ENCODE measurements around the gene MRPL2.
"Not testable (repeated sequence)": the region's sequence is repeated elsewhere in the genome, so short reads cannot be mapped to it uniquely, and the experiment has no call there.

MRPL2 gene

GRCh38 chr6:43088654-43089056 lies 29.4 kb upstream of the MRPL2 start:
- Histone ChIP-seq H3K79me2 (ENCODE audit: control insufficient read depth, insufficient read depth, low read length) (peaks cover 79% of the 10 kb centered on the region), H3K4me2 (ENCODE audit: low read length) (no peak overlapping the region), H3K9ac (ENCODE audit: low read length) (no peak overlapping the region), H3K56ac (ENCODE audit: low read length) (no peak overlapping the region), H3K27ac (ENCODE audit: low read depth, low read length) (peak overlapping the region; percentile 26), H3K79me1 (ENCODE audit: low read length) (peaks cover 16% of the 10 kb centered on the region), H4K8ac (ENCODE audit: low read depth, low read length) (no peak overlapping the region), H3K23ac (ENCODE audit: low read length) (no peak overlapping the region), H2BK120ac (ENCODE audit: low read depth, low read length) (no peak overlapping the region), H3K4ac (ENCODE audit: low read depth, low read length) (no peak overlapping the region), H3K27me3 (ENCODE audit: insufficient read depth, low read length, poor library complexity) (no peaks in the 10 kb centered on the region), H3K18ac (ENCODE audit: low read length) (no peak overlapping the region), H3K36me3 (ENCODE audit: control insufficient read depth, insufficient read depth, low read length) (no peaks in the 10 kb centered on the region), H2AK5ac (ENCODE audit: low read length) (no peak overlapping the region), H2BK15ac (replicated peaks; ENCODE audit: low read depth) (no peak overlapping the region), H2BK5ac (ENCODE audit: low read length) (no peak overlapping the region), H4K5ac (ENCODE audit: low read length) (no peak overlapping the region), H3K4me1 (ENCODE audit: control insufficient read depth, low read depth, low read length) (peaks cover 18% of the 10 kb centered on the region), H3K4me3 (ENCODE audit: low read length) (no peak overlapping the region)
- peak; percentile 80 for DNase-seq
- WGBS (ENCODE audit: extremely low coverage, insufficient coverage, low lambda C conversion rate), result no CpG with 5 or more reads among the region's 4 CpGs

GRCh38 chr6:43086022-43086658 lies 26.9 kb upstream of the MRPL2 start:
- Histone ChIP-seq H3K56ac (ENCODE audit: low read length) (no peak overlapping the region), H2AK5ac (ENCODE audit: low read length) (no peak overlapping the region), H4K8ac (ENCODE audit: low read depth, low read length) (no peak overlapping the region), H3K4me3 (ENCODE audit: low read length) (no peak overlapping the region), H3K18ac (ENCODE audit: low read length) (no peak overlapping the region), H3K27ac (ENCODE audit: low read depth, low read length) (no peak overlapping the region), H3K4me1 (ENCODE audit: control insufficient read depth, low read depth, low read length) (peaks cover 12% of the 10 kb centered on the region), H4K5ac (ENCODE audit: low read length) (no peak overlapping the region), H3K79me2 (ENCODE audit: control insufficient read depth, insufficient read depth, low read length) (peaks cover 81% of the 10 kb centered on the region), H3K36me3 (ENCODE audit: control insufficient read depth, insufficient read depth, low read length) (no peaks in the 10 kb centered on the region), H3K4ac (ENCODE audit: low read depth, low read length) (no peak overlapping the region), H3K4me2 (ENCODE audit: low read length) (no peak overlapping the region), H3K23ac (ENCODE audit: low read length) (no peak overlapping the region), H3K27me3 (ENCODE audit: insufficient read depth, low read length, poor library complexity) (no peaks in the 10 kb centered on the region), H2BK5ac (ENCODE audit: low read length) (no peak overlapping the region), H3K79me1 (ENCODE audit: low read length) (peaks cover 21% of the 10 kb centered on the region), H3K9ac (ENCODE audit: low read length) (no peak overlapping the region), H2BK15ac (replicated peaks; ENCODE audit: low read depth) (no peak overlapping the region), H2BK120ac (ENCODE audit: low read depth, low read length) (no peak overlapping the region)
- DNase-seq, result no peak
- WGBS (ENCODE audit: extremely low coverage, insufficient coverage, low lambda C conversion rate), result no CpG with 5 or more reads among the region's 8 CpGs

GRCh38 chr6:43082806-43083655 lies 23.8 kb upstream of the MRPL2 start:
- H3K36me3 ChIP-seq (ENCODE audit: control insufficient read depth, insufficient read depth, low read length), result no peaks in the 10 kb centered on the region
- H2AK5ac ChIP-seq (ENCODE audit: low read length), result no peak overlapping the region
- H3K27me3 ChIP-seq (ENCODE audit: insufficient read depth, low read length, poor library complexity), result no peaks in the 10 kb centered on the region
- no peak overlapping the region for H3K23ac ChIP-seq (ENCODE audit: low read length)
- peak overlapping the region; percentile 8 for H3K9ac ChIP-seq (ENCODE audit: low read length)
- no peak overlapping the region for H3K4ac ChIP-seq (ENCODE audit: low read depth, low read length)
- H3K79me2 ChIP-seq (ENCODE audit: control insufficient read depth, insufficient read depth, low read length), result peaks cover 87% of the 10 kb centered on the region
- no peak overlapping the region for H2BK15ac ChIP-seq (replicated peaks; ENCODE audit: low read depth)
- H3K4me1 ChIP-seq (ENCODE audit: control insufficient read depth, low read depth, low read length), result peaks cover 8% of the 10 kb centered on the region
- H4K5ac ChIP-seq (ENCODE audit: low read length), result no peak overlapping the region
- no peak overlapping the region for H3K56ac ChIP-seq (ENCODE audit: low read length)
- H3K79me1 ChIP-seq (ENCODE audit: low read length), result peaks cover 24% of the 10 kb centered on the region
- no peak overlapping the region for H2BK120ac ChIP-seq (ENCODE audit: low read depth, low read length)
- H4K8ac ChIP-seq (ENCODE audit: low read depth, low read length), result no peak overlapping the region
- WGBS (ENCODE audit: extremely low coverage, insufficient coverage, low lambda C conversion rate), result no CpG with 5 or more reads among the region's 13 CpGs
- H3K27ac ChIP-seq (ENCODE audit: low read depth, low read length), result no peak overlapping the region
- no peak overlapping the region for H3K4me3 ChIP-seq (ENCODE audit: low read length)
- H3K4me2 ChIP-seq (ENCODE audit: low read length), result no peak overlapping the region
- no peak overlapping the region for H3K18ac ChIP-seq (ENCODE audit: low read length)
- DNase-seq, result peak; percentile 53
- H2BK5ac ChIP-seq (ENCODE audit: low read length), result no peak overlapping the region

- not testable (repeated sequence) for H3K23ac ChIP-seq (ENCODE audit: low read length); H3K4me2 ChIP-seq (ENCODE audit: low read length); H3K18ac ChIP-seq (ENCODE audit: low read length); H3K9ac ChIP-seq (ENCODE audit: low read length); H2AK5ac ChIP-seq (ENCODE audit: low read length); H3K4me3 ChIP-seq (ENCODE audit: low read length); H3K27me3 ChIP-seq (ENCODE audit: insufficient read depth, low read length, poor library complexity); H3K27ac ChIP-seq (ENCODE audit: low read depth, low read length); H2BK15ac ChIP-seq (replicated peaks; ENCODE audit: low read depth); H3K56ac ChIP-seq (ENCODE audit: low read length); H4K8ac ChIP-seq (ENCODE audit: low read depth, low read length); DNase-seq; H3K36me3 ChIP-seq (ENCODE audit: control insufficient read depth, insufficient read depth, low read length); H3K4ac ChIP-seq (ENCODE audit: low read depth, low read length); H2BK5ac ChIP-seq (ENCODE audit: low read length); H4K5ac ChIP-seq (ENCODE audit: low read length); H2BK120ac ChIP-seq (ENCODE audit: low read depth, low read length)
- WGBS (ENCODE audit: extremely low coverage, insufficient coverage, low lambda C conversion rate), result no CpG with 5 or more reads among the region's 9 CpGs
- Histone ChIP-seq H3K79me1 (ENCODE audit: low read length) (peaks cover 24% of the 10 kb centered on the region), H3K79me2 (ENCODE audit: control insufficient read depth, insufficient read depth, low read length) (peaks cover 87% of the 10 kb centered on the region), H3K4me1 (ENCODE audit: control insufficient read depth, low read depth, low read length) (peaks cover 14% of the 10 kb centered on the region)
Measured at GRCh38 chr6:43081922-43082321, 22.7 kb upstream of the MRPL2 start.

- no peak for DNase-seq
- Histone ChIP-seq H3K4me2 (ENCODE audit: low read length) (no peak overlapping the region), H2BK120ac (ENCODE audit: low read depth, low read length) (no peak overlapping the region), H3K36me3 (ENCODE audit: control insufficient read depth, insufficient read depth, low read length) (no peaks in the 10 kb centered on the region), H3K79me2 (ENCODE audit: control insufficient read depth, insufficient read depth, low read length) (peaks cover 85% of the 10 kb centered on the region), H3K4me1 (ENCODE audit: control insufficient read depth, low read depth, low read length) (peaks cover 14% of the 10 kb centered on the region), H2AK5ac (ENCODE audit: low read length) (no peak overlapping the region), H2BK15ac (replicated peaks; ENCODE audit: low read depth) (no peak overlapping the region), H3K4ac (ENCODE audit: low read depth, low read length) (no peak overlapping the region), H3K27me3 (ENCODE audit: insufficient read depth, low read length, poor library complexity) (no peaks in the 10 kb centered on the region), H3K9ac (ENCODE audit: low read length) (no peak overlapping the region), H2BK5ac (ENCODE audit: low read length) (no peak overlapping the region), H4K5ac (ENCODE audit: low read length) (no peak overlapping the region), H4K8ac (ENCODE audit: low read depth, low read length) (no peak overlapping the region), H3K18ac (ENCODE audit: low read length) (no peak overlapping the region), H3K79me1 (ENCODE audit: low read length) (peaks cover 22% of the 10 kb centered on the region), H3K27ac (ENCODE audit: low read depth, low read length) (no peak overlapping the region), H3K56ac (ENCODE audit: low read length) (no peak overlapping the region), H3K4me3 (ENCODE audit: low read length) (no peak overlapping the region), H3K23ac (ENCODE audit: low read length) (no peak overlapping the region)
- no CpG with 5 or more reads among the region's 4 CpGs for WGBS (ENCODE audit: extremely low coverage, insufficient coverage, low lambda C conversion rate)
Measured at GRCh38 chr6:43081043-43081442, 21.8 kb upstream of the MRPL2 start.
